Hepatocyte (in vitro differentiated cells): ENCODE measurements around the gene HMG20A. TPM values are rescaled to one million over a fixed set of nuclear protein-coding genes. Genes with fewer than 3 reads are reported as not detected.

ENCODE experiments used
- DNase-seq: peaks from one replicate; pipeline ENCODE4 v3.0.0-alpha.2; 2016; ENCODE audit warnings: low spot score
- H2AFZ ChIP-seq: fragments of 200-600 bp; sonication (generic); 2 replicates; pipeline ENCODE4 v1.6.0; 2016; ENCODE audit warnings: antibody characterized with exemption, mild to moderate bottlenecking
- H3K27ac ChIP-seq: fragments of 200-600 bp; sonication (generic); 2 replicates; pipeline ENCODE4 v1.5.1; 2016; ENCODE audit warnings: mild to moderate bottlenecking
- H3K27me3 ChIP-seq: fragments of 200-600 bp; sonication (generic); 2 replicates; pipeline ENCODE4 v1.6.1; 2016
- H3K36me3 ChIP-seq: fragments of 200-600 bp; sonication (generic); replicated peaks from 2 replicates; pipeline ENCODE4 v1.5.1; 2016; ENCODE audit warnings: low read depth; ENCODE audit not compliant: insufficient read depth
- H3K4me1 ChIP-seq: fragments of 200-600 bp; sonication (generic); 2 replicates; pipeline ENCODE4 v1.5.1; 2016; ENCODE audit warnings: mild to moderate bottlenecking, moderate library complexity; ENCODE audit not compliant: insufficient read depth
- H3K4me2 ChIP-seq: fragments of 200-600 bp; sonication (generic); 2 replicates; pipeline ENCODE4 v1.6.0; 2016
- H3K4me3 ChIP-seq: fragments of 200-600 bp; sonication (generic); 2 replicates; pipeline ENCODE4 v1.5.1; 2016; ENCODE audit warnings: mild to moderate bottlenecking
- H3K79me2 ChIP-seq: fragments of 200-600 bp; sonication (generic); 2 replicates; pipeline ENCODE4 v1.6.0; 2017; ENCODE audit warnings: mild to moderate bottlenecking
- H3K9me2 ChIP-seq: fragments of 200-600 bp; sonication (generic); replicated peaks from 2 replicates; pipeline ENCODE4 v1.6.0; 2017; ENCODE audit warnings: mild to moderate bottlenecking; ENCODE audit not compliant: insufficient read depth
- H3K9me3 ChIP-seq: fragments of 200-600 bp; sonication (generic); 2 replicates; pipeline ENCODE4 v1.5.1; 2016; ENCODE audit warnings: low read depth, mild to moderate bottlenecking
- H4K20me1 ChIP-seq: fragments of 200-600 bp; sonication (generic); 2 replicates; pipeline ENCODE4 v1.6.0; 2016; ENCODE audit warnings: mild to moderate bottlenecking; ENCODE audit not compliant: insufficient read depth, poor library complexity, severe bottlenecking
- EZH2 ChIP-seq: fragments of 200-600 bp; sonication (generic); IDR thresholded peaks from 2 replicates; pipeline ENCODE4 v1.6.1; 2016; ENCODE audit warnings: antibody characterized with exemption, mild to moderate bottlenecking, borderline replicate concordance
- EZH2phosphoT487 ChIP-seq: fragments of 200-600 bp; sonication (generic); IDR thresholded peaks from one replicate; pipeline ENCODE4 v1.6.1; 2018; ENCODE audit warnings: antibody characterized with exemption, mild to moderate bottlenecking, low read depth, moderate library complexity; ENCODE audit not compliant: unreplicated experiment, severe bottlenecking
- WGBS: methylation state at CpG from one replicate; pipeline ENCODE4 v1.1.6; 2016; ENCODE audit warnings: low lambda C conversion rate; ENCODE audit errors: missing lambda C conversion rate; 5-methylcytosine and 5-hydroxymethylcytosine counted together
- polyA plus RNA-seq: library from polyadenylated mRNA; unstranded; fragments of >200 nt; fragmentation: Nextera tagmentation; extraction: Ambion mirVana; gene quantifications from 2 replicates; pipeline ENCODE4 v1.2.1, GENCODE V29; 2016
- total RNA-seq: library from RNA; depleted of rRNA; stranded (reverse); fragments of >200 nt; gene quantifications from 2 replicates; pipeline ENCODE4 v1.2.3, GENCODE V29; 2014
- TF ChIP-seq, protein P1 (sequence below): fragments of 200-600 bp; sonication (generic); IDR thresholded peaks from 2 replicates; pipeline ENCODE4 v1.5.1; 2016; ENCODE audit warnings: antibody characterized with exemption, mild to moderate bottlenecking; ENCODE audit not compliant: poor library complexity

The HMG20A gene
- total and polyA plus RNA-seq, 2 experiments from 2014 or later: 20.3 to 35.0 TPM

DNA sequence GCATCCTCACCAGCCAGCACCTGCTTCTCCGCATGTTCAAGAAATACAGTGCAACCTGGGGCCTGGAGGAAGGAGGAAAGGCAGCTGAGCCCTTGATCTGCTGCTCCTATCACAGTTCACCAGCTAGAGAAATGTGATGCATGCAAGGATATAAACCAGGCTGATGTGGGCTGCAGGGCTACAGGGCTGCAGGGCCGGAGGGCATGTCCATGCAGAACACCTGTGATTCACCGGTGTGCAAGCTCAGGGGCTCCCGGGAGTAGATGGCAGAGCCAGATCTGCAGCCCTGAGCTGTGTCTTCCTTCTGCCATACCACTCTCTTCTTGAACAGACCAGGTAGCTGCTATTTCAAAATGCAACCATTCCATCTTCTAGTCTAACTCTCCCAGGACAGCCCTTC, 84.9 kb downstream of the HMG20A start:
- WGBS: 61% methylated on average over 4 of the region's 4 CpGs
- H2AFZ ChIP-seq: no peak overlapping the region
- no peaks in the 10 kb centered on the region for H3K9me2 ChIP-seq
- H3K79me2 ChIP-seq: no peaks in the 10 kb centered on the region
- no peaks in the 10 kb centered on the region for H3K27me3 ChIP-seq
- peaks cover 5% of the 10 kb centered on the region for H3K4me1 ChIP-seq
- no peak for TF ChIP-seq EZH2
- TF ChIP-seq EZH2phosphoT487: no peak
- DNase-seq: no peak
- H3K4me3 ChIP-seq: no peak overlapping the region
- H3K27ac ChIP-seq: no peak overlapping the region
- no peaks in the 10 kb centered on the region for H3K9me3 ChIP-seq
- no peaks in the 10 kb centered on the region for H4K20me1 ChIP-seq
- H3K36me3 ChIP-seq: no peaks in the 10 kb centered on the region
- H3K4me2 ChIP-seq: no peak overlapping the region

DNA sequence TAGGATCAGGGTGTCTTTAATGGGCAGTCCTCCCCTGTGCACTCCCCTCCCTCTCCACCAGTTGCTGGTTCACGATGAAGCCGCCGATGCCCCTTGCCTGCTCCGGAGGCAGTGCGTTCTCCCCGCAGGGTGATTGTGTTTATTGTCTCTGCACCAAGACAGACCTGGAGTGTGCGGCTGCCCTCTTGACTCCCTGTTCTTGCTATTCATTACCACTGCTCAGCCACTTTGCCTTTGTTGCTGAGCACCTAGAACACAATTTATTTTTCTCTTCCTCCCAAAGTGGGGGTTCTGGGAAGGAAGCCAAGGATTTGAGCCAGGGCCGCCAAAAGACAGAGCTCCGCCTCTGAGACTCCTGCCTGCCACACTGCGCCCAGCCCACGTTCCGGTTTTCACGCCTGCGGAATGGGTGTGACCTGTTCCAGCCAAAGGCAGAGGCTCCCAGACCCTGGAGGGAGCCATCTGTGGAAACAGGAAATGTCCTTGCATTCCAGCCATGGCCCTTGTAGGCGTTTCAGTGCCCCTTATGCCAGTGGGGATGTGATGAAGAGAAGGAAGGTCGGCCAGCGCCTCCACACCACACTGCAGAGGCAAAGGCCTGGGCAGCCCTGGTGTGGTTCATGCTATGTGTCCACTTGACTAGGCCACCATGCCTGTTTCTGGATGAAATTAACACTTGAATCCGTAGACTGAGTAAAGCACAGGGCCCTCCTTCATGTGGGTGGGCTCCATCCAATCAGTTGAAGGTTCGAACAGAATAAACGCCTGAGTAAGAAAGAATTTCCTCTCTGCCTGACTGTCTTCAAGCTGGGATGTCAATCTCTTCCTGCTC, 85.8 kb downstream of the HMG20A start:
- H3K27me3 ChIP-seq: no peaks in the 10 kb centered on the region
- H3K27ac ChIP-seq: no peak overlapping the region
- no peak overlapping the region for H3K4me2 ChIP-seq
- no peaks in the 10 kb centered on the region for H4K20me1 ChIP-seq
- no peak for DNase-seq
- TF ChIP-seq EZH2phosphoT487: no peak
- TF ChIP-seq, protein P1, sequence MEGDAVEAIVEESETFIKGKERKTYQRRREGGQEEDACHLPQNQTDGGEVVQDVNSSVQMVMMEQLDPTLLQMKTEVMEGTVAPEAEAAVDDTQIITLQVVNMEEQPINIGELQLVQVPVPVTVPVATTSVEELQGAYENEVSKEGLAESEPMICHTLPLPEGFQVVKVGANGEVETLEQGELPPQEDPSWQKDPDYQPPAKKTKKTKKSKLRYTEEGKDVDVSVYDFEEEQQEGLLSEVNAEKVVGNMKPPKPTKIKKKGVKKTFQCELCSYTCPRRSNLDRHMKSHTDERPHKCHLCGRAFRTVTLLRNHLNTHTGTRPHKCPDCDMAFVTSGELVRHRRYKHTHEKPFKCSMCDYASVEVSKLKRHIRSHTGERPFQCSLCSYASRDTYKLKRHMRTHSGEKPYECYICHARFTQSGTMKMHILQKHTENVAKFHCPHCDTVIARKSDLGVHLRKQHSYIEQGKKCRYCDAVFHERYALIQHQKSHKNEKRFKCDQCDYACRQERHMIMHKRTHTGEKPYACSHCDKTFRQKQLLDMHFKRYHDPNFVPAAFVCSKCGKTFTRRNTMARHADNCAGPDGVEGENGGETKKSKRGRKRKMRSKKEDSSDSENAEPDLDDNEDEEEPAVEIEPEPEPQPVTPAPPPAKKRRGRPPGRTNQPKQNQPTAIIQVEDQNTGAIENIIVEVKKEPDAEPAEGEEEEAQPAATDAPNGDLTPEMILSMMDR: no peak
- TF ChIP-seq EZH2: no peak
- H3K79me2 ChIP-seq: no peaks in the 10 kb centered on the region
- H2AFZ ChIP-seq: no peak overlapping the region
- H3K4me1 ChIP-seq: peaks cover under 1% of the 10 kb centered on the region
- no peaks in the 10 kb centered on the region for H3K36me3 ChIP-seq
- H3K4me3 ChIP-seq: no peak overlapping the region
- no peaks in the 10 kb centered on the region for H3K9me2 ChIP-seq
- WGBS: 85% methylated on average over 20 of the region's 20 CpGs
- no peaks in the 10 kb centered on the region for H3K9me3 ChIP-seq

DNA sequence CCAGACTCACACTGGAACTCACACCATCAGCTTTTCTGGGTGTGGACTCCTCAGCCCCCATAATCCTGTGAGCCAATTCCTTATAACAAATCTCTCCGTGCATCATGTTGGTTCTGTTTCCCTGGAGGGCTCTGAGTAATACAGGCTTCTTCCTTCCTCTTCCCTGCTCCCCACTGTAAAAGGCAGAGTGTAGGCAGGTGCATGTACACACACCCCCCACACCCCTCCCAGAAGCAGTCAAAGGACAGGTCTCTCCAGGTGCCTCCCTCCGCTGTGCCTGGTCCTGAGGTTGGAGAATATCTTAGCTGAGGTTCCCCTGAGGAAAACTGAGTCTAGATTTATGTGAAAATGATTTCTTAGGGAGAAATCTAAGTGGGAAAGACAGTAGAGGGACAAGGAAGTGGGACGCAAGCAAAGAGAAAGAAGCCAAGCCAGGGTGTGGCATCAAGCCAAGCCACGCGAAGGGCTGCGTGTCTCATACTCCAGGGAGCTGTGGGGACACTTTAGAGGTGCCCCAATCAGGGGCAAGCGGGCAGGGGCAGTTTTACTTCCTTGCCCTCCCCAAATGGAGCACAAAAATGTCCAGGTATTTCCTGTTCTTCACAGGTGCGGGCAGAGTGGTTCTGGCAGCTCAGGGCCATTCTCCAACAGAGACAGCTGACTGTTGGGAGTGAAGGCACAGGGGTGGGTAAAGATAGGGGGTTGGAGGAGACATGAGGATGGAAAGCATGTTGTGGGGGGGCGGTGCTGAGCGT, 86.6 kb downstream of the HMG20A start:
- Histone ChIP-seq H3K4me1 (no peaks in the 10 kb centered on the region), H3K4me2 (no peak overlapping the region), H3K79me2 (no peaks in the 10 kb centered on the region), H2AFZ (no peak overlapping the region), H3K4me3 (no peak overlapping the region), H3K27me3 (no peaks in the 10 kb centered on the region), H3K27ac (no peak overlapping the region), H3K9me3 (no peaks in the 10 kb centered on the region), H4K20me1 (no peaks in the 10 kb centered on the region), H3K36me3 (no peaks in the 10 kb centered on the region), H3K9me2 (no peaks in the 10 kb centered on the region)
- WGBS: 87% methylated on average over 10 of the region's 10 CpGs
- TF ChIP-seq, protein P1: no peak
- TF ChIP-seq EZH2 (no peak), EZH2phosphoT487 (no peak)
- DNase-seq: no peak

DNA sequence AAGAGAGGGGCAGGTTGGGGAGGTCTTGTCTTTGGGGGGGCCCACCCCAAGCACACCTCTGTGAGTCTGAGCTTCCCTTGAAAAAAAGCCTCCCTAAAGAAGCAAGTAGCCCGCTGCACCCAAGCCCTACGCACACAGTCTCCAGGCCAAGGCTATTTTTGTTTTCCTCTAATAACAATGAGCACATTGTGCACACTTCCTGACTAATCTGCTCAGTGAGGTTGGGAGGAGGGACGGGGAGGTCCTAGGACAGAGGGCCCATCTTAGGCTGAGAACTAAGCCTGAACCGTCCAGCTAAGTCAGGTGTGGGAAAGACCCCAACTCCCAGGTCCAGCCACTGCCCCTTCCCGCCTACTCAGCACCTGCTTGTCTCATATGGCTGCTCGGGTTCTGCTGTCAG, 87.2 kb downstream of the HMG20A start:
- H3K4me1 ChIP-seq: no peaks in the 10 kb centered on the region
- DNase-seq: no peak

More for the DNA sequence above, 87.2 kb downstream of the HMG20A start:
- WGBS: 86% methylated on average over 6 of the region's 6 CpGs
- Histone ChIP-seq H3K36me3 (no peaks in the 10 kb centered on the region), H3K9me3 (no peaks in the 10 kb centered on the region), H4K20me1 (no peaks in the 10 kb centered on the region), H2AFZ (no peak overlapping the region), H3K4me3 (no peak overlapping the region), H3K79me2 (no peaks in the 10 kb centered on the region), H3K27me3 (no peaks in the 10 kb centered on the region), H3K9me2 (no peaks in the 10 kb centered on the region), H3K4me2 (no peak overlapping the region), H3K27ac (no peak overlapping the region)
- TF ChIP-seq, protein P1: no peak
- TF ChIP-seq EZH2 (no peak), EZH2phosphoT487 (no peak)
